PFSK-1 (cell line): Measurements from ENCODE around the gene NCOR2.

Experiments used
- FOXP2 ChIP-seq: optimal IDR thresholded peaks from 2 replicates; pipeline ENCODE3; 2011; ENCODE audit warnings: borderline replicate concordance, control low read depth, inconsistent platforms; ENCODE audit not compliant: insufficient read depth; ENCODE audit errors: extremely low read length, extremely low read depth
- POLR2AphosphoS5 ChIP-seq: IDR thresholded peaks from 2 replicates; pipeline ENCODE4 v1.6.1; 2012; ENCODE audit warnings: low read depth, mild to moderate bottlenecking, control low read depth, low read length, moderate library complexity
- REST ChIP-seq, 2 experiments: IDR thresholded peaks; 2 replicates each; pipeline versions ENCODE4 v1.6.1 to v1.8.0; 2011 to 2012; ENCODE audit warnings: low read depth in 2 of 2, low read length in 2 of 2, control low read depth in 1 of 2, inconsistent platforms in 1 of 2, mild to moderate bottlenecking in 1 of 2, moderate library complexity in 1 of 2; ENCODE audit not compliant: insufficient read depth in 1 of 2
- SIN3A ChIP-seq: IDR thresholded peaks from 2 replicates; pipeline ENCODE4 v1.6.1; 2012; ENCODE audit warnings: mild to moderate bottlenecking, low read length, moderate library complexity, borderline replicate concordance; ENCODE audit not compliant: insufficient read depth

- TF ChIP-seq SIN3A (no peak), REST (IDR thresholded peaks at IDR 0.05; ENCODE audit: insufficient read depth in 1 of 2, low read depth in 2 of 2, low read length in 2 of 2) (no peak), FOXP2 (no peak), POLR2AphosphoS5 (no peak)
Observed at GRCh38 chr12:124578445-124578844, 11.0 kb upstream of the NCOR2 start.
